Keratinocyte (primary cell): ENCODE measurements around the gene OR6C74. TPM values are rescaled to one million over a fixed set of nuclear protein-coding genes. Genes with fewer than 3 reads are reported as not detected.

Experiments
- DNase-seq: peaks from one replicate; pipeline ENCODE4 v3.0.0-alpha.2; 2011; ENCODE audit warnings: low read depth, missing footprints, low spot score
- FAIRE-seq: peaks from 2 replicates; lab custom pipeline; 2011; peaks lifted over from hg19 to GRCh38; lab: Jason Lieb, UNC
- H2AFZ ChIP-seq: 2 replicates; pipeline ENCODE4 v1.6.0; 2012; ENCODE audit warnings: low read length, control low read depth, inconsistent platforms; ENCODE audit not compliant: control insufficient read depth
- H3K27ac ChIP-seq: 2 replicates; pipeline ENCODE4 v1.5.1; 2011; ENCODE audit warnings: low read length; ENCODE audit not compliant: control insufficient read depth, insufficient read depth
- H3K27me3 ChIP-seq: 3 replicates; pipeline ENCODE4 v1.6.0; 2011; ENCODE audit warnings: low read length; ENCODE audit not compliant: control insufficient read depth, insufficient read depth; ENCODE audit errors: extremely low read depth
- H3K36me3 ChIP-seq, 2 experiments: 2 replicates in 1 of 2; 3 replicates in 1 of 2; pipeline ENCODE4 v1.5.1; 2011; ENCODE audit warnings: low read length in 2 of 2, mild to moderate bottlenecking in 1 of 2; ENCODE audit not compliant: control insufficient read depth in 2 of 2, insufficient read depth in 2 of 2; ENCODE audit errors: extremely low read depth in 1 of 2
- H3K4me1 ChIP-seq: 3 replicates; pipeline ENCODE4 v1.5.1; 2011; ENCODE audit warnings: low read length; ENCODE audit not compliant: control insufficient read depth, insufficient read depth; ENCODE audit errors: extremely low read depth
- H3K4me2 ChIP-seq: 3 replicates; pipeline ENCODE4 v1.6.0; 2011; ENCODE audit warnings: low read depth, low read length; ENCODE audit not compliant: control insufficient read depth, insufficient read depth; ENCODE audit errors: extremely low read depth
- H3K4me3 ChIP-seq, 3 experiments: fragments of 200-600 bp in 1 of 3; sonication (generic) in 1 of 3; 2 replicates in 2 of 3; 3 replicates in 1 of 3; pipeline ENCODE4 v1.5.1; 2011 to 2016; ENCODE audit warnings: low read length in 3 of 3, mild to moderate bottlenecking in 3 of 3, control low read depth in 2 of 3, inconsistent platforms in 1 of 3, low read depth in 1 of 3, mixed read lengths in 1 of 3, mixed run types in 1 of 3, moderate library complexity in 1 of 3; ENCODE audit not compliant: control insufficient read depth in 2 of 3, insufficient read depth in 2 of 3; ENCODE audit errors: extremely low read depth in 1 of 3
- H3K79me2 ChIP-seq: 2 replicates; pipeline ENCODE4 v1.6.0; 2012; ENCODE audit warnings: low read length; ENCODE audit not compliant: control insufficient read depth, insufficient read depth
- H3K9ac ChIP-seq: 3 replicates; pipeline ENCODE4 v1.6.0; 2011; ENCODE audit warnings: low read length; ENCODE audit not compliant: control insufficient read depth, insufficient read depth; ENCODE audit errors: extremely low read depth
- H3K9me1 ChIP-seq: 3 replicates; pipeline ENCODE4 v1.6.0; 2011; ENCODE audit warnings: low read length; ENCODE audit not compliant: control insufficient read depth, insufficient read depth; ENCODE audit errors: extremely low read depth
- H3K9me3 ChIP-seq: 2 replicates; pipeline ENCODE4 v1.5.1; 2012; ENCODE audit warnings: low read depth, low read length; ENCODE audit not compliant: control insufficient read depth
- H4K20me1 ChIP-seq: 3 replicates; pipeline ENCODE4 v1.6.0; 2011; ENCODE audit warnings: low read length; ENCODE audit not compliant: control insufficient read depth, insufficient read depth; ENCODE audit errors: extremely low read depth
- EZH2 ChIP-seq: IDR thresholded peaks from one replicate; pipeline ENCODE4 v1.6.1; 2012; ENCODE audit warnings: inconsistent platforms, mild to moderate bottlenecking, low read length, moderate library complexity
- dilution Hi-C: fragments of 300-500 bp; cut with MboI; formaldehyde crosslinking; loops from one replicate; pipeline ENCODE4 v1.7.0; 2020; ENCODE audit warnings: low sequenced_read_pairs; ENCODE audit not compliant: extremely low pct_ligation_motif_present
- polyA plus RNA-seq, 5 experiments: library from polyadenylated mRNA; depleted of rRNA in 3 of 5; stranded (reverse) in 3 of 5; stranded (forward) in 1 of 5; unstranded in 1 of 5; fragments of >200 nt; gene quantifications; 1 replicate in 1 of 5; 2 replicates in 3 of 5; 3 replicates in 1 of 5; pipeline versions ENCODE4 v1.2.1 to v1.2.3, GENCODE V29; 2011 to 2012; ENCODE audit warnings: missing spikeins in 2 of 5, low read depth in 1 of 5, low replicate concordance in 1 of 5
- TF ChIP-seq, protein P1 (sequence below), 3 experiments: IDR thresholded peaks in 1 of 3; conservative IDR thresholded peaks in 1 of 3; optimal IDR thresholded peaks in 1 of 3; 2 replicates in 2 of 3; 3 replicates in 1 of 3; pipeline versions ENCODE3 to v1.5.1; 2011; ENCODE audit warnings: low read length in 3 of 3, mild to moderate bottlenecking in 3 of 3, moderate library complexity in 2 of 3, control low read depth in 1 of 3, inconsistent platforms in 1 of 3; ENCODE audit not compliant: insufficient read depth in 2 of 3; ENCODE audit errors: extremely low read depth in 1 of 3

OR6C74 gene
- polyA plus RNA-seq, 1 donor (not counting 4 experiments of a cell fraction or from before 2014, with no cell fraction given): not detected

GRCh38 chr12:55256831-55257230 lies 12.4 kb downstream of the OR6C74 start:
- Histone ChIP-seq H3K9ac (no peak overlapping the region), H2AFZ (no peak overlapping the region), H4K20me1 (no peaks in the 10 kb centered on the region), H3K4me3 (no peak overlapping the region), H3K27me3 (no peaks in the 10 kb centered on the region), H3K9me3 (no peaks in the 10 kb centered on the region), H3K79me2 (no peaks in the 10 kb centered on the region), H3K4me1 (no peaks in the 10 kb centered on the region), H3K4me2 (no peak overlapping the region), H3K27ac (no peak overlapping the region), H3K9me1 (no peaks in the 10 kb centered on the region), H3K36me3 (no peaks in the 10 kb centered on the region)
- dilution Hi-C loops: no loop called here
- DNase-seq (no peak), FAIRE-seq (no peak)
- TF ChIP-seq, protein P1, sequence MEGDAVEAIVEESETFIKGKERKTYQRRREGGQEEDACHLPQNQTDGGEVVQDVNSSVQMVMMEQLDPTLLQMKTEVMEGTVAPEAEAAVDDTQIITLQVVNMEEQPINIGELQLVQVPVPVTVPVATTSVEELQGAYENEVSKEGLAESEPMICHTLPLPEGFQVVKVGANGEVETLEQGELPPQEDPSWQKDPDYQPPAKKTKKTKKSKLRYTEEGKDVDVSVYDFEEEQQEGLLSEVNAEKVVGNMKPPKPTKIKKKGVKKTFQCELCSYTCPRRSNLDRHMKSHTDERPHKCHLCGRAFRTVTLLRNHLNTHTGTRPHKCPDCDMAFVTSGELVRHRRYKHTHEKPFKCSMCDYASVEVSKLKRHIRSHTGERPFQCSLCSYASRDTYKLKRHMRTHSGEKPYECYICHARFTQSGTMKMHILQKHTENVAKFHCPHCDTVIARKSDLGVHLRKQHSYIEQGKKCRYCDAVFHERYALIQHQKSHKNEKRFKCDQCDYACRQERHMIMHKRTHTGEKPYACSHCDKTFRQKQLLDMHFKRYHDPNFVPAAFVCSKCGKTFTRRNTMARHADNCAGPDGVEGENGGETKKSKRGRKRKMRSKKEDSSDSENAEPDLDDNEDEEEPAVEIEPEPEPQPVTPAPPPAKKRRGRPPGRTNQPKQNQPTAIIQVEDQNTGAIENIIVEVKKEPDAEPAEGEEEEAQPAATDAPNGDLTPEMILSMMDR (optimal IDR thresholded peaks at IDR 0.05 in 1 of 3, IDR thresholded peaks at IDR 0.05 in 1 of 3, conservative IDR thresholded peaks at IDR 0.05 in 1 of 3; ENCODE audit: extremely low read depth in 1 of 3, insufficient read depth in 2 of 3, low read length in 3 of 3): no peak
- no peak for TF ChIP-seq EZH2

DNA sequence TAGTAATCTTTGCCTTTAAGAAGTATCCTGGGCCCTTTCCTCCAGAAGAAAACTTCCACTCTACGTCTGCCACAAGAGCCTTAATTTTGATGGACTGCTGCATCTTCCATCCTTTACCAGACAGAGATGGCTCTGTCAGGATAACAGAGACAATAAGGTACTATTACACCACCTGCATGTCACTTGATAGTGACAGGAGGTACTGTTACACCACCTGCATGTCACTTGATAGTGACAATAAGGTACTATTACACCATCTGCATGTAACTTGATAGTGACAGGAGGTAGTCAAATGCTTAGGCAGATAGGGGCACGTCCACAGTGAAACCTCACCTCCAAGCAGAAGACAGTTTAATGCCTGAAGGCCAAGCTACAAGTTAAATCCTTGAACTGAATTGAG lies 13.9 kb downstream of the OR6C74 start:
- dilution Hi-C loops: no loop called here
- Histone ChIP-seq H3K27ac (no peak overlapping the region), H3K4me1 (no peaks in the 10 kb centered on the region), H3K9ac (no peak overlapping the region), H3K4me2 (no peak overlapping the region), H4K20me1 (no peaks in the 10 kb centered on the region), H3K9me3 (no peaks in the 10 kb centered on the region), H2AFZ (no peak overlapping the region), H3K79me2 (no peaks in the 10 kb centered on the region), H3K4me3 (no peak overlapping the region), H3K9me1 (no peaks in the 10 kb centered on the region), H3K27me3 (no peaks in the 10 kb centered on the region), H3K36me3 (no peaks in the 10 kb centered on the region)
- DNase-seq: no peak
- TF ChIP-seq, protein P1 (optimal IDR thresholded peaks at IDR 0.05 in 1 of 3, IDR thresholded peaks at IDR 0.05 in 1 of 3, conservative IDR thresholded peaks at IDR 0.05 in 1 of 3; ENCODE audit: extremely low read depth in 1 of 3, insufficient read depth in 2 of 3, low read length in 3 of 3): no peak
- TF ChIP-seq EZH2: no peak
- FAIRE-seq: no peak
